Naive thymus-derived CD8-positive, alpha-beta T cell (primary cell): ENCODE measurements around the gene STK32C. TPM values are rescaled to one million over a fixed set of nuclear protein-coding genes. Genes with fewer than 3 reads are reported as not detected.
A peak's percentile ranks its signal among the peaks of the same experiment; 100 is the strongest.

Experiments used
- ATAC-seq, 2 donors: fragments of 150-1000 bp; cut with Tn5 transposase in 1 of 2; sonication (Bioruptor Pico), chemical (Tn5 transposase) in 1 of 2; 1 replicate in 1 of 2; 2 replicates in 1 of 2; pipeline ENCODE4 v1.10.0; 2021; ENCODE audit warnings: mild to moderate bottlenecking in 2 of 2, moderate library complexity in 2 of 2
- POLR2A ChIA-PET: fragments of 350-600 bp; sonication (Branson Sonifier 250); formaldehyde crosslinking; loops from one replicate; lab custom pipeline; 2021; ENCODE audit warnings: antibody characterized with exemption; lab: Charles Lee
- DNase-seq, 10 donors: peaks; one replicate each; pipeline versions ENCODE4 v3.0.0 to v3.0.0-alpha.2; 2020 to 2022
- H3K27ac Mint-ChIP-seq, 10 donors: one replicate each; pipeline ENCODE4 v1.8.0; 2020 to 2022; ENCODE audit warnings: mild to moderate bottlenecking in 10 of 10, mixed read lengths in 10 of 10, moderate library complexity in 4 of 10, inconsistent platforms in 1 of 10
- H3K27me3 Mint-ChIP-seq, 5 donors: one replicate each; pipeline ENCODE4 v1.8.0; 2021 to 2022; ENCODE audit warnings: mixed read lengths in 5 of 5
- H3K36me3 Mint-ChIP-seq, 3 donors: one replicate each; pipeline ENCODE4 v1.8.0; 2020 to 2022; ENCODE audit warnings: mixed read lengths in 3 of 3, mild to moderate bottlenecking in 2 of 3, inconsistent platforms in 1 of 3
- H3K4me1 Mint-ChIP-seq, 4 donors: one replicate each; pipeline ENCODE4 v1.8.0; 2021 to 2022; ENCODE audit warnings: mixed read lengths in 4 of 4
- H3K4me3 Mint-ChIP-seq, 10 donors: one replicate each; pipeline ENCODE4 v1.8.0; 2020 to 2022; ENCODE audit warnings: mild to moderate bottlenecking in 10 of 10, mixed read lengths in 10 of 10, moderate library complexity in 6 of 10, inconsistent platforms in 1 of 10
- H3K9me3 Mint-ChIP-seq, 9 donors: one replicate each; pipeline ENCODE4 v1.8.0; 2020 to 2022; ENCODE audit warnings: mixed read lengths in 9 of 9, mild to moderate bottlenecking in 3 of 9, inconsistent platforms in 1 of 9, moderate library complexity in 1 of 9
- polyA plus RNA-seq, 3 donors: library from polyadenylated mRNA; unstranded; fragments of 300-500 nt; fragmentation: Illumina TruSeq; gene quantifications; one replicate each; pipeline ENCODE4 v1.2.3, GENCODE V29; 2021
- total RNA-seq, 8 experiments: library from RNA in 2 of 8; stranded (reverse) in 2 of 8; gene quantifications; one replicate each; pipeline ENCODE4 v1.2.3 and lab custom pipeline; 2021 to 2026

The STK32C gene
- total and polyA plus RNA-seq, 5 experiments from 2014 or later, result 5.5 to 11.2 (median 6.6) TPM

DNA sequence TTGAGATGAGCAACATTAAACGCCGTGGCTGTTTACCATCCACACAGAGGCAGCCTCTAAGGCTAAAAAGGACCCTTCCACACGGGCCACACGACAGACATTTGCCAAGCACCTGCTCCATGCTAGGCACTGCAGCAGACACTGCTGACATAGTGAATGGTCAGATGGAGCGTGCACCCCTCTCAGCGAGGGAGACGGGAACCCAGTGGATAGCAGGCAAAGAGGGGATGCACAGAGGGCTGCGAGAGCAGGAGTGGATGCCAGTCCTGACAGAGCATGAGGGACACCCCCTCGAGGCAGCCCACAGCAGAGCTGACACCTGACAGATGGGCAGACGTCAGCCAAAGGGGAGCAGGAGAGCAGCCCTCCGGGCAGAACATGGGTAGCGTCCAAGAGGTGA lies 5.6 kb upstream of the STK32C start:
- H3K9me3 Mint-ChIP-seq, result peaks cover 0 to 8% (median 0%) of the 10 kb centered on the region in 9 donors
- no peaks in the 10 kb centered on the region for H3K27me3 Mint-ChIP-seq
- no peak overlapping the region for H3K27ac Mint-ChIP-seq
- H3K4me1 Mint-ChIP-seq, result peaks cover 0 to 8% (median 2%) of the 10 kb centered on the region in 4 donors
- no peak for ATAC-seq
- POLR2A ChIA-PET, result no interaction called here
- H3K4me3 Mint-ChIP-seq, result no peak overlapping the region
- no peak for DNase-seq
- no peaks in the 10 kb centered on the region for H3K36me3 Mint-ChIP-seq

GRCh38 chr10:132311338-132311939 lies 3.7 kb upstream of the STK32C start:
- no peak overlapping the region for H3K4me3 Mint-ChIP-seq
- POLR2A ChIA-PET, result no interaction called here
- no peak for DNase-seq
- no peaks in the 10 kb centered on the region for H3K27me3 Mint-ChIP-seq
- H3K36me3 Mint-ChIP-seq, result no peaks in the 10 kb centered on the region
- no peak for ATAC-seq
- no peak overlapping the region for H3K27ac Mint-ChIP-seq
- H3K4me1 Mint-ChIP-seq, result peaks cover 4 to 13% (median 7%) of the 10 kb centered on the region in 4 donors
- peaks cover 0 to 8% (median 0%) of the 10 kb centered on the region in 9 donors for H3K9me3 Mint-ChIP-seq

GRCh38 chr10:132310701-132311337 lies 3.1 kb upstream of the STK32C start:
- Mint-ChIP-seq H3K9me3 (peaks cover 0 to 8% (median 0%) of the 10 kb centered on the region in 9 donors), H3K4me3 (peak overlapping the region in 2 of 10 donors; percentile 45 to 50)

DNA sequence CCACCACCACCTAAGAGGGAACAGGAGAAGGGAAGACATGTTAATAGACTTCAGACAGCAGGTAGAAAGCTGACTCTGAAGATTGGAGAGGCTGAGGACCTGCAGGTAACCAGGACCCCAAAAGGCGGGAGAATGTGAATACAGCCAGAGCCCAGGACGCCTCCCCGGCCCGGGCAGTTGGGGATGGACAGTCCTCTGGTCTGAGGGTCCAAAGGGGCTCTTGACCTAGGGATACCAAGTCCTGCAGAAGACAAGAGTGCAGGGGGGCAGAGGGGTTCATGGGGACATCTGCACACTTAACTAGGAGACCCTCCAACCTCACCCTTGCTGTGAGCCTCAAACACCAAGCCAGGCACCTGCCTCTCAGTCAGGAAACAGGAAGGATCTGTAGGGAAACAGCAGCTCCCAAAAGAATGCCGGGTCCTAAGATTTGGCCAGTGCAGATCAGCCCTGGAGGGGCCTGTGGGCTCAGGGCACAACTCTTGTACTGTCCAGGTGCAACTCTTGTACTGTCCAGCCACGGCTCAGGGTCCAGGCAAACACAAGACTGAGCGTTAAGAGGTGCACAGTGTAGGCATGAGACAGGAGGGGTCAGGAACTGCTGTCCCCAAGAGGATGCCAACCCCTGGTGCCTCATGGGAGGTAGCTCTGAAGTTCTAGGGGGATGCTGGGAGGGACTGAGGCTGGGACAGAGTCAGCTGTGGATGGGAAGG lies 2.3 kb upstream of the STK32C start:
- peaks cover 0 to 8% (median 0%) of the 10 kb centered on the region in 9 donors for H3K9me3 Mint-ChIP-seq
- DNase-seq (no peak), ATAC-seq (no peak)
- peak overlapping the region in 2 of 10 donors; percentile 37 to 41 for H3K27ac Mint-ChIP-seq
- peak overlapping the region in 7 of 10 donors; percentile 4 to 85 (median 53) for H3K4me3 Mint-ChIP-seq
- H3K4me1 Mint-ChIP-seq, result peaks cover 6 to 21% (median 14%) of the 10 kb centered on the region in 4 donors
- H3K36me3 Mint-ChIP-seq, result no peaks in the 10 kb centered on the region
- POLR2A ChIA-PET, result interaction anchor here (0.9 kb wide), 1 partner anchor 20 kb away, joined by 3 read pairs; no protein-coding TSS in a partner anchor
- no peaks in the 10 kb centered on the region for H3K27me3 Mint-ChIP-seq

More at GRCh38 chr10:132310701-132311337, 3.1 kb upstream of the STK32C start:
- peaks cover 6 to 19% (median 12%) of the 10 kb centered on the region in 4 donors for H3K4me1 Mint-ChIP-seq
- H3K27ac Mint-ChIP-seq, result peak overlapping the region in 1 of 10 donors; percentile 37
- ATAC-seq (no peak), DNase-seq (no peak)
- POLR2A ChIA-PET, result interaction anchor here (0.9 kb wide), 1 partner anchor 19 kb away, joined by 3 read pairs; no protein-coding TSS in a partner anchor
- no peaks in the 10 kb centered on the region for H3K27me3 Mint-ChIP-seq
- H3K36me3 Mint-ChIP-seq, result no peaks in the 10 kb centered on the region

DNA sequence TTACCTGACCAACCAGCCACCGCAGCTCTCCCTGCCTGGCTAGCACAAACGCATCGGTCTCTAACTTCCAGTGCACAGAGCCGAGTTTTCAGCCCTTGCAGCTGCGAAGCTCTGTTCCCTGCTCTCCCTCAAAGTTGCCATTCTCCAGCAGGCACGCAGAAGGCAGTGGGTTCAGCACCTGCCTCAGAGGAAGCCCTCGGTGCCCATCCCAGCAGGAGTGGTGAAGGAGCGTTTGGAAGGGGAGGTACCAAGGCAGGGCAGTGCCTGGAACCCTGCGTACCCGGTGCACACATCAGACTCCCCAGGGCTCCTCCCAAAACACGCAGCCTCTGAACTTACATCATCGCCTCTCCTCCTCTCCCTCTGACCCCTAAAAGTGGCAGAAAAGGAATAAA lies 1.7 kb upstream of the STK32C start:
- Mint-ChIP-seq H3K4me1 (peaks cover 6 to 21% (median 14%) of the 10 kb centered on the region in 4 donors), H3K27me3 (no peaks in the 10 kb centered on the region), H3K36me3 (no peaks in the 10 kb centered on the region), H3K4me3 (peak overlapping the region in 8 of 10 donors; percentile 24 to 85 (median 76)), H3K27ac (no peak overlapping the region), H3K9me3 (peaks cover 0 to 7% (median 0%) of the 10 kb centered on the region in 9 donors)
- POLR2A ChIA-PET, result no interaction called here
- no peak for DNase-seq
- no peak for ATAC-seq

DNA sequence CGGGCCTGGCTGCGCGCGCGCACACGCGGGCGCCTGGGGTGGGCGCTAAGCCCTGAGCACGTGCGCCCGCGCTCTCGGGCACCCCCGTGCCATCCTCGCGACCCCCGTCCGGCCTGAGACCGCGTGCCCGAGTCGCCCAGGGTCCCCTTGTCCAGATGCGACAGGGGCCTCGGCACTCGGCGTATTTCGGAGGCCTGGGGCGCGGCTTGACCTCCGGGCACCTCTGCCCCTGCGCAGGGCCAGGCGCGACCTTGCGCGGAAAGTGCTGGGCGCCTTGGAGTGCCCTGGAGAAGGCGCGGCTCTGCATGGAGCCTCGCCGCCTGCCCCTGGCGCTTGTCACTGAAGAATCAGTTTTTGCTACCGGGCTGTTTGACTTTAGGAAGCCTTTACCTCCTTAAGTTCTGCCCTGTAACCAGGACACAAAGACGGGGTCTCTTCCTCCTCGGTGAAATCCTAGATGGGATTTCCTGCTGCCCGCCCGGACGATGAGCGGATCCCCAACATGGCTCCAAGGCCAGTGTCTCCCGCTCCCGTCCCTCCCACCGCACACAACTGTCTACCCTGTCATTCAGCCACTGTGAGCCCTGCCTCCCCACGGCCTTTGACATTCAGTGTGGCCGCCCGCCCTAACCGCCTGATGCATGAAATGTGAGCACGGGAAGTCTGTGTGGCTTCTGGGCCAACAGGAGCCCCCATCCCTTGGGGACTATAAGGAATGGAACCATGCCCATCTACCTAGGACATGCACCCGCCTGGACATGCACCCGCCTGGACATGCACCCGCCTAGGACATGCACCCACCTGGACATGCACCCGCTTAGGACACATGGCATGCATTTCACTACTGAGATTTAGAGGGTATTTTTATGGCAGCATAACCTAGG lies 1.1 kb upstream of the STK32C start:
- DNase-seq, result peak in 2 of 10 donors; percentile 21 to 25
- H3K4me1 Mint-ChIP-seq, result peaks cover 6 to 21% (median 14%) of the 10 kb centered on the region in 4 donors
- peak in 1 of 2 donors; percentile 4 for ATAC-seq
- peak overlapping the region; percentile 71 to 85 (median 78) for H3K4me3 Mint-ChIP-seq
- POLR2A ChIA-PET, result no interaction called here
- peak overlapping the region in 6 of 10 donors; percentile 25 to 80 (median 46) for H3K27ac Mint-ChIP-seq
- peaks cover 0 to 1% (median 0%) of the 10 kb centered on the region in 9 donors for H3K9me3 Mint-ChIP-seq
- H3K27me3 Mint-ChIP-seq, result no peaks in the 10 kb centered on the region
- no peaks in the 10 kb centered on the region for H3K36me3 Mint-ChIP-seq

- no peaks in the 10 kb centered on the region for H3K36me3 Mint-ChIP-seq
- no peaks in the 10 kb centered on the region for H3K9me3 Mint-ChIP-seq
- peaks cover 6 to 24% (median 14%) of the 10 kb centered on the region in 4 donors for H3K4me1 Mint-ChIP-seq
- peak overlapping the region; percentile 82 to 92 (median 85) for H3K4me3 Mint-ChIP-seq
- DNase-seq, result peak in 9 of 10 donors; percentile 10 to 71 (median 41)
- POLR2A ChIA-PET, result no interaction called here
- H3K27me3 Mint-ChIP-seq, result no peaks in the 10 kb centered on the region
- ATAC-seq, result peak; percentile 23 to 28
- peak overlapping the region in 7 of 10 donors; percentile 13 to 76 (median 53) for H3K27ac Mint-ChIP-seq
Observed at GRCh38 chr10:132306864-132307751, 642 bp downstream of the STK32C start.

DNA sequence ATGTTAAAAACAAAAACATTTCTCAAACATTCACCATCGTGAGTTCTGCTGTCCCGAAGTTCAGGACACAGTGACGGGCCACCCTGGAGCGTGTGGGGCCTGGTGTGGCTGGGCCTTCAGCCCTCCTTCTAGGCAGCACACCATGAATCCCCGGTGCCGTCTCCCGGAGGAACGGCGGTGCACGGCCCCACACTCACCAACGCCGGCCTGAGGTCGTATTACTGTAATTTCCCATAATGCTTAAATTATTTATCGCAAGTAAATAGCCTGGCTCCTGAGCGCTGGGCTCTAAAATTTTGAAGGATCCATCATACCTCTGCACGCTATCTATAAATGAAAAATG lies 1.4 kb downstream of the STK32C start:
- POLR2A ChIA-PET, result no interaction called here
- no peaks in the 10 kb centered on the region for H3K27me3 Mint-ChIP-seq
- H3K36me3 Mint-ChIP-seq, result no peaks in the 10 kb centered on the region
- H3K4me3 Mint-ChIP-seq, result peak overlapping the region; percentile 57 to 92 (median 84)
- H3K4me1 Mint-ChIP-seq, result peaks cover 6 to 24% (median 14%) of the 10 kb centered on the region in 4 donors
- no peaks in the 10 kb centered on the region for H3K9me3 Mint-ChIP-seq
- DNase-seq (no peak), ATAC-seq (no peak)
- H3K27ac Mint-ChIP-seq, result no peak overlapping the region

DNA sequence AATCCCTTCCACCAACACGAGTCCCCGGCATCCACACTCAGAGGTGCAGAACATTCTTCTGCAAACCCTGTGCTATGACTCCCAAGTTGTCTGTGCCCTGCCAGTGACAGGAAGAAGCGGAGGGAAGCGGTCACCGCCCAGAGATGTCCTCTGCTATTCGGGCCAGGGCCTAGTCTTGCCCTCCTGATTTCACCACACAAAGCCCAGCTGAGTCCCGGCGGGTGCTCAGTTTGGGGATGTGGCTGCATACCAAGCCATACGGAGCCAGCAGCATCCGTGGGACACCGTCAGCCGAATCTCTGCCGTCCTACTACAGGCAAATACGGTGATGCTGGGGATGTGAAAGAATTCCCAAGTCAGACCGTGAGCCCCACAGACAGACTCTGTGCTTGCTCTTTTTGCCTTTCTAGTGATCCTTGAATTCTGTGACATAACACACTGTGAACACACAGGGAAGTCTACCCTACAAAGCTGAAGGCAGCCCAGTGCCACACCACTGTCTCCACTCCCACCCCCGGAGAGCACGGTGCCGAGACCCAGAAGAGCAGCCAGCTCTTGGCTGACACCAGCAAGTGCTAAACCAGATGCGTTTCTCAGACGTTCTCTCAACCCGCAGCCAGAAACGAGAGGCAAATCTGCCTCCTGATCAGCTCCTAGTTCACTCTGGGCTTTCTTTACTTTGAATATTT lies 2.0 kb downstream of the STK32C start:
- no peaks in the 10 kb centered on the region for H3K36me3 Mint-ChIP-seq
- peaks cover 6 to 24% (median 14%) of the 10 kb centered on the region in 4 donors for H3K4me1 Mint-ChIP-seq
- H3K27ac Mint-ChIP-seq, result peak overlapping the region in 2 of 10 donors; percentile 19 to 73
- H3K9me3 Mint-ChIP-seq, result no peaks in the 10 kb centered on the region
- H3K27me3 Mint-ChIP-seq, result no peaks in the 10 kb centered on the region
- peak overlapping the region; percentile 8 to 92 (median 84) for H3K4me3 Mint-ChIP-seq
- ATAC-seq (no peak), DNase-seq (no peak)
- POLR2A ChIA-PET, result no interaction called here

DNA sequence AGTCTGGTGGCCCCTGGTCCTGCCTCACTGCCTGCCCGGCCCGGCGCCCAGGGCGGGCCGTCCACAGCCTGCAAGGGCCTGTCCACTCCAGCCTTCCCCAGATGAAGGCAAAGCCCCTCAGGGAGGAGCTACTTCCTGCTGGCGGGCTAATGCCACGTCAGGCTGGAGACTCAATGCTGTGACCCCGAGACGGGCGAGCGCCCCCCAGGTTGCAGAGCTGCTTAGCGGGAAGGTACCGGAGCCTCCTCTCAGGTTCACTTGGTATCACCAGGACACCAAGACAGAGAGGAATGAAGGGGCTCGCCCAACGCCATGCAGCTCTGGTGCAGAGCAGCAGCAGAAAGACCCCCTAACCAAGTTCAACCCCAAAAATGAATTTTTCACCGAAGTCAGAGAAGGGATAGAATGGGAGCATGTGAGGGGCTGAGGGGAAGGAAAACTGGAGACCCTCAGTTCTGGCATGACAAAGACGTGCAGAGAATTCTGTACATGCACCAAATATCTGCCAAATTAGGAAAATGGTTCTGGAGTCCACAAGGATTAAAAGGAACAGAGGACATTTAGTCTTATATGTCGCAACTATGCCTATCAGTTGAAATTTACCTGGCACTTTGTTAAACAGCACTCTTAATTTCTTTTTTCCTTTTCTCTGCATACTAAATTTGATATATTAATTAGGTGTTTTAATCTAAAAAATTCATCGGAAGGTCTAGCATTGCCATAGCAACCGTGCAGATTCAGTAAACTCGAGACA lies 2.8 kb downstream of the STK32C start:
- no peak for DNase-seq
- ATAC-seq, result no peak
- no peaks in the 10 kb centered on the region for H3K27me3 Mint-ChIP-seq
- peak overlapping the region in 1 of 10 donors; percentile 36 for H3K4me3 Mint-ChIP-seq
- H3K27ac Mint-ChIP-seq, result no peak overlapping the region
- H3K9me3 Mint-ChIP-seq, result no peaks in the 10 kb centered on the region
- H3K4me1 Mint-ChIP-seq, result peaks cover 9 to 24% (median 14%) of the 10 kb centered on the region in 4 donors
- no peaks in the 10 kb centered on the region for H3K36me3 Mint-ChIP-seq
- POLR2A ChIA-PET, result no interaction called here
